GM12801 (cell line): Measurements from ENCODE around the gene FAM110C.

ENCODE experiments used
- TF ChIP-seq, protein P1 (sequence below): IDR thresholded peaks from one replicate; pipeline ENCODE4 v1.5.1; 2011; ENCODE audit warnings: control low read depth; ENCODE audit not compliant: insufficient read length; ENCODE audit errors: extremely low read depth

The FAM110C gene

DNA sequence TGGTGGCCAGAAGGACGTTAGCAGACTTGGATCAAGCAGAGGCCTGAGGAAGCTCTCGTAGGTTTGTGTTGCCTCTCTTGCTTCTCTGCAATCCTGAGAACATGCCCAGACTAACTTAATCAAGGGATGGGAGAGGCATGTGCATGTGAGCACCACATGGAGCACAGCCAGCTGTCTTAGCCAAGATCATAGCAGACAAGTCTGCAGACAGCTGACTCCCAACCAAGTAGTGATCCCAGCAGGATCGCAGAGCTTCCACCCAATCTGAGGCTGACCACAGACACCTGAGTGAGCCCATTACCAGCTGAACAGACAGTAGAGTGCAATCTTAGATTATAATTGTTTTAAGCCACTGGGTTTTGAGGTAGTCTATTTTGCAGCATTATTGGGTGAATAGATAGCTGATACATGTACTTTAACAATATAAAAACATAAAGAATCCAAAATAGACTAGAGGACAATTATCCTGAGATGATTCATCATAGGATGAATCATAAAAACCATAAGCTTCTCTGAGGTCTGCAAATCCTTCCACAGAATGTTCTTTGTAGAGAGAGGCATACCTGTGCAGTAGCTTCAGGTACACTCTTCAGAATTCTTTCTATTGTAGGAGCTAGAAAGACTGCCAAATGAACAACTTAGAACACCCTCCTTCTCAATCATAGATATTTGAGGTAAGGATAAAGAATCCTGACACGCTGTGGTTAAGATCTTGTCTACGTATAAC lies 25.2 kb upstream of the FAM110C start:
- TF ChIP-seq, protein P1, sequence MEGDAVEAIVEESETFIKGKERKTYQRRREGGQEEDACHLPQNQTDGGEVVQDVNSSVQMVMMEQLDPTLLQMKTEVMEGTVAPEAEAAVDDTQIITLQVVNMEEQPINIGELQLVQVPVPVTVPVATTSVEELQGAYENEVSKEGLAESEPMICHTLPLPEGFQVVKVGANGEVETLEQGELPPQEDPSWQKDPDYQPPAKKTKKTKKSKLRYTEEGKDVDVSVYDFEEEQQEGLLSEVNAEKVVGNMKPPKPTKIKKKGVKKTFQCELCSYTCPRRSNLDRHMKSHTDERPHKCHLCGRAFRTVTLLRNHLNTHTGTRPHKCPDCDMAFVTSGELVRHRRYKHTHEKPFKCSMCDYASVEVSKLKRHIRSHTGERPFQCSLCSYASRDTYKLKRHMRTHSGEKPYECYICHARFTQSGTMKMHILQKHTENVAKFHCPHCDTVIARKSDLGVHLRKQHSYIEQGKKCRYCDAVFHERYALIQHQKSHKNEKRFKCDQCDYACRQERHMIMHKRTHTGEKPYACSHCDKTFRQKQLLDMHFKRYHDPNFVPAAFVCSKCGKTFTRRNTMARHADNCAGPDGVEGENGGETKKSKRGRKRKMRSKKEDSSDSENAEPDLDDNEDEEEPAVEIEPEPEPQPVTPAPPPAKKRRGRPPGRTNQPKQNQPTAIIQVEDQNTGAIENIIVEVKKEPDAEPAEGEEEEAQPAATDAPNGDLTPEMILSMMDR: no peak

DNA sequence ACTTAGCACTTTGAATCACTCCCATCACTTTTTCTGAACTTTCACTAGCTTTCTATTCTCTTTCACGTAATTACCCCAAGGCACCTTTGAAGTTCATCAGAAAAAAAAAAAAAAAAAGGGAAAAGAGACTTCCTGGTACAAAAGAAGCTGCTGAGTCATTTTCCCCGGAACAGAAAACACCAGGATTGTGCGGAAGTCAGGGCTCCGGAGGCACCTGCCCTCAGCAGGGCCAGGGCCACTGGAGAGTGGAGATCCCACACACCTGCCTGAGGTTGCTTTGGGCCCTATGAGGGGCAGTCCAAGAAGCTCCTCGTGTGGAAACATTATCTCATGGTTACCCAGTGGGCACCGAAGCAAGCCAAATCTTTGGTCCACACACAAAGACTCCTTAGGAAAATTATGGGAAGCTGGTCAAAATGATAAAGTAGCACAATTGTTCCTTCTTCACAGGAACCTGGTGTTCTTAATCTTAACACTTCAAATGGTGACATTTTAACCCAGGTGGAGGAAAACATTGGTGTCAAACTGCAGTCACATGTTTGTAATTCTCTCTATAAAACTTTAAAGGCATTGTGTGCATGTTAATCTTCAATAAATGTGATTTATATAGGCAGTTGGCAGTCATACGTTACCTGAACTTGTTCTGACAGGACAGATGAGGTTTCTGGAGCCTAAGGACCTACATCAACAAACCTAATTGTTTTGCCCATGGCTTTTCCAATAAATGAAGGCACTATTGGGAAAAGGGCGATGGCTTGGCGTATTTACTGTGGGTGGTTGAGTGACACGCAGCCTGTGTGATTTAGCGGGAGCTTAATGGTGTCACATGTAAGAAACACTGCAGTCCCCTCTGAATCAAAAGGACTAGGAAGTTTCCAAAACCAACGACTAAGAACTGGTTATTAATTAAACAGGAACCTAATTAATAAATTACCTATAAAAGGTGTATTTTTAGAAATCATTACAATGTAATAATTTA lies 23.4 kb upstream of the FAM110C start:
- TF ChIP-seq, protein P1: no peak

DNA sequence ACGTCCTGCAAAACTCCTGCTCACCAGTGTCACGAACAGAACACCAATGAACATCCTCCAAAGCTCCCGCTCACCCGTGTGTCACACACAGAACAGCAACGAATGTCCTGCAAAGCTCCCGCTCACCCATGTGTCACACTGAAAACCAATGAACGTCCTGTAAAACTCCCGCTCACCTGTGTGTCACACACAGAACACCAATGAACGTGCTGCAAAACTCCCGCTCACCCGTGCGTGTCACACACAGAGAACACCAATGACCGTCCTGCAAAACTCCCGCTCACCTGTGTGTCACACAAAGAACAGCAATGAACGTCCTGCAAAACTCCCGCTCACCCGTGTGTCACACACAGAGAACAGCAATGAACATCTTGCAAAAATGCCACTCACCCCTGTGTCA lies 20.5 kb upstream of the FAM110C start:
- TF ChIP-seq, protein P1: no peak

DNA sequence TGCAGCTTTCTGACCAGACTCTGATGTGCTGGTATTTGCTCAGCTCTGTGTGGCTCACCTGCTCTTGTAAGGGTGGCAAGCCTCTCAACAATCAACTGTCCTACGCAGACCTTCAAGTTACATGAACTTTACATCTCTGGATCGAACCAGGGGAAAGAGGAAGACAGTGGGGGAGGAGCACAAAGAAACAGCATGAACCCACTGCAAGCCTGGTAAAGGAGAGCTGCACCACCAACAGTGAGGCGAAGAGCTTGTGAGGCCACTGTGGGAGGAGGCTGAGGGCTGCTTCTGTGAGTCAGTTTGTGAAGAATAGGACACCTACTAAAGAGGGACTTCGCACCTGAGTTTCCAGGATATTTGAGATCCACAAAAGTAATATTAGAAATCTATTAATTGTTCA lies 18.8 kb upstream of the FAM110C start:
- TF ChIP-seq, protein P1: no peak

DNA sequence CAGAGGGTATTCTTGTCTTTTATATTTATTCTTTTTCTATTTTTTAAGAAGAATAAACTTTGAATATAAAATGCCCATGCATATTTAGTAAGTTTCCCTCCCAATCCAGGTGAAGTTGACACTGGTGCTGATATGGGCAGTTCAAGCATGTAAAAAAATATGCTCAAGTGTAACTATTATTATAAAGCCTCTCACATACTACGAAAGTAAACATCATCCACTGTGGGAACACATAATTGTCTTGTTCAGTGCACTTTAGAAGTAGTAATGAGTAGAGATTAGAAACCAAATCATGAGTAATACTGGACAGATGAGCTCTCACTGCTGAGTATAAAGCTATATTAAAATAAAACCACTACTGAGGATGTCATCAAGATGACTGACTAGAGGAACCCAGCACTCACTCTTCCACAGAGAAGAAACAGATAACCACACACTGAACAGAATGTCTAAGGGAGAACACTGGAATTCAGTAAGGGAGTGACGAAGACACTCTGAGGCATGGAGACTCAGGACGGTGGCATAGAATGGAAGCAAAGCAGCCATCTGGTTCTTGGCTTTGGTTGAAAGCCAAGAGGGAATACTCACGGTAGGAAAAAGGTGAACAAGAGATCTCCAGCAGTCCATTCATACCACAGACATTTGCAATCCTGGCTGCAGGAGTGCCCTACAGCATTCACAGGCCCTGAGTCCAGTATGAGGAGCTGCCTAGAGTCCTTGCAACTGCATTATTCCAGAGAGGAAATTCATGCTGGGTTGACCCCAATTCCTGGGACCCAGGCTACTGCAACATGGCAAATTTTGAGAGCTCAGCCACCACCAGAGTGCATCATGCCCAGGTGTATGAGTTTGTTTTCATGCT lies 9.5 kb upstream of the FAM110C start:
- TF ChIP-seq, protein P1: no peak

DNA sequence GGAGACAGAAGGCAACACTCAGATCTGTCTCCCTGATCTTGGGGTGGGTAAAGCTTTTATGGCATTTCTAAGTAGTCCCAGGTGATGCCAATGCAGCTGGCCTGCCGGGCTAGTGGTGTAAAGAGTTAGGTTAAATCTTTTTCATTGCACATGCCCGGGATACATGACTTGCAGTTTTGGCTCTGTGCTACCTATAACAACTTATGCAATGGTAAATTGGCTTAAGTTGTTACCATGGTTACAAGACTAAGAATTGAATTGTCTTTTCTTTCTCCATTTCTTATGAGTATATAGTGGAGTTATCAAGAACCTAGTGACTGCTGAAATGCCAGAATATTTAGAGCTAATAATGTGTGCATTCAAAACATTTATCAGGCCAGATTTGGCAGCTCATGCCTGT lies 5.3 kb upstream of the FAM110C start:
- TF ChIP-seq, protein P1: no peak

DNA sequence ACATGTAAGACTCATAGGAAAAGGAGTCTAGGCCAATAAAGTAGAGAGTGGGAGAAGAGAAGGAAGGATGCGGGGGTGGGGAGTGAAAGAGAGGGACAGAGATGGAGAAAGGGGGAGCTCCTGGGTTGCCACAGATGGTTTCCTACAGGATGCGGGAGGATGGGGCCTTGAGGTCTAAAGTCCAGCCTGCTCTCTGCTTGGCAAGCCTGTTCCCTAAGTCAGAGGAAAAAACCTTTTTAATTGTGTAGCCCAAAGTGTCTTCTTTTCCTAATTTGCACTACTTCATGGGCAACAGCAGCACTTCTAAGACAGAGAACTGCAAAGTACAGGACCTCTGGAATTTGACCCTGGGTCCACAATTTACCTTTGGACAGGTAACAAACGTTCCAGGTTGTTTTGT lies 1.4 kb upstream of the FAM110C start:
- TF ChIP-seq, protein P1: no peak
